Stomach (tissue), 9 donors: ENCODE data around the gene IL4R. TPM values are rescaled to one million over a fixed set of nuclear protein-coding genes. Genes with fewer than 3 reads are reported as not detected.
"Not testable (repeated sequence)": the region's sequence is repeated elsewhere in the genome, so short reads cannot be mapped to it uniquely, and the experiment has no call there.

Experiments
- DNase-seq, 2 donors: peaks; one replicate each; pipeline versions ENCODE4 v3.0.0 to v3.0.0-alpha.2; 2013 to 2019
- H3K27ac ChIP-seq, 5 donors: fragments of 200-600 bp in 4 of 5; sonication (generic) in 4 of 5; one replicate each; pipeline ENCODE4 v1.5.1; 2013 to 2019; ENCODE audit warnings: mild to moderate bottlenecking in 1 of 5, moderate library complexity in 1 of 5
- H3K27me3 ChIP-seq, 3 donors: fragments of 200-600 bp; sonication (generic); one replicate each; pipeline ENCODE4 v1.5.1; 2017 to 2019; ENCODE audit warnings: mixed run types in 1 of 3
- H3K36me3 ChIP-seq, 4 donors: fragments of 200-600 bp; sonication (generic); 1 replicate in 3 of 4; 2 replicates in 1 of 4; pipeline ENCODE4 v1.5.1; 2016 to 2019
- H3K4me1 ChIP-seq, 4 donors: fragments of 200-600 bp; sonication (generic); one replicate each; pipeline ENCODE4 v1.5.1; 2016 to 2019
- H3K4me3 ChIP-seq, 4 donors: fragments of 200-600 bp; sonication (generic) in 3 of 4; one replicate each; pipeline ENCODE4 v1.5.1; 2016 to 2019; ENCODE audit warnings: mild to moderate bottlenecking in 1 of 4
- H3K9me3 ChIP-seq, 4 donors: fragments of 200-600 bp; sonication (generic); one replicate each; pipeline ENCODE4 v1.5.1; 2016 to 2019
- CTCF ChIP-seq, 7 experiments: fragments of 450-650 bp in 4 of 7; fragments of 200-600 bp in 3 of 7; sonication (generic) in 3 of 7; IDR thresholded peaks; one replicate each; pipeline ENCODE4 v1.5.1; 2016 to 2019; ENCODE audit warnings: antibody characterized with exemption in 7 of 7, control low read depth in 2 of 7, mild to moderate bottlenecking in 1 of 7
- EP300 ChIP-seq: sonication (generic); formaldehyde crosslinking; IDR thresholded peaks from one replicate; pipeline ENCODE4 v1.6.1; 2017; ENCODE audit warnings: antibody characterized with exemption
- POLR2A ChIP-seq, 4 donors: fragments of 450-650 bp; IDR thresholded peaks; one replicate each; pipeline ENCODE4 v1.6.1; 2016; ENCODE audit warnings: antibody characterized with exemption in 4 of 4, control low read depth in 2 of 4, mild to moderate bottlenecking in 1 of 4, moderate library complexity in 1 of 4
- POLR2AphosphoS5 ChIP-seq, 3 donors: sonication (generic); formaldehyde crosslinking; IDR thresholded peaks; one replicate each; pipeline ENCODE4 v1.6.1; 2016; ENCODE audit warnings: antibody characterized with exemption in 3 of 3
- WGBS, 5 donors: extraction: QIAGEN DNeasy Blood & Tissue Kit in 3 of 5; methylation state at CpG; one replicate each; pipeline versions ENCODE4 v1.1.5 to v1.1.7; 2013 to 2018; 5-methylcytosine and 5-hydroxymethylcytosine counted together
- intact Hi-C: fragments of 100-400 bp; cut with DNase I; formaldehyde crosslinking; loops from one replicate; pipeline ENCODE4 v1.15.1; 2023; ENCODE audit warnings: low total_unique reads
- polyA plus RNA-seq, 3 donors: library from polyadenylated mRNA; stranded (reverse); fragments of 200-250 nt; gene quantifications; one replicate each; pipeline ENCODE4 v1.2.3, GENCODE V29; 2013
- total RNA-seq, 5 donors: library from RNA; depleted of rRNA; stranded (reverse); fragments of >200 nt; gene quantifications; one replicate each; pipeline versions ENCODE4 v1.1.0 to v1.2.3, GENCODE V29; 2014 to 2016
- donor health status: healthy with polysubstance abuse.
- donor health status: Bipolar disorder and iron deficiency.
- donor health status: healthy.

The IL4R gene
- total and polyA plus RNA-seq, 8 donors, result 17.4 to 120 (median 52.4) TPM

- TF ChIP-seq CTCF (IDR thresholded peaks at IDR 0.05) (no peak), POLR2AphosphoS5 (IDR thresholded peaks at IDR 0.05) (no peak), POLR2A (IDR thresholded peaks at IDR 0.05) (no peak), EP300 (no peak)
- peaks cover 0 to 28% (median 18%) of the 10 kb centered on the region in 4 donors for H3K9me3 ChIP-seq
- no peak overlapping the region for H3K27ac ChIP-seq
- intact Hi-C loops, result no loop called here
- no peaks in the 10 kb centered on the region for H3K36me3 ChIP-seq
- H3K4me1 ChIP-seq, result no peaks in the 10 kb centered on the region
- no peak overlapping the region for H3K4me3 ChIP-seq
- no peak for DNase-seq
- peaks cover 0 to 4% (median 0%) of the 10 kb centered on the region in 3 donors for H3K27me3 ChIP-seq
These were observed 76.4 kb downstream of the IL4R start for GRCh38 chr16:27390151-27390550.

- Histone ChIP-seq H3K9me3 (peaks cover 0 to 40% (median 22%) of the 10 kb centered on the region in 4 donors), H3K27me3 (peaks cover 0 to 4% (median 0%) of the 10 kb centered on the region in 3 donors), H3K4me1 (no peaks in the 10 kb centered on the region), H3K27ac (no peak overlapping the region), H3K4me3 (no peak overlapping the region), H3K36me3 (no peaks in the 10 kb centered on the region)
- no peak for DNase-seq
- intact Hi-C loops, result no loop called here
- no peak for TF ChIP-seq POLR2A (IDR thresholded peaks at IDR 0.05)
- no peak for TF ChIP-seq EP300
- no peak for TF ChIP-seq CTCF (IDR thresholded peaks at IDR 0.05)
- TF ChIP-seq POLR2AphosphoS5 (IDR thresholded peaks at IDR 0.05), result no peak
- WGBS, 5 donors, result 74 to 88% (median 82%) methylated on average over 1 of the region's 1 CpG
These were observed 78.9 kb downstream of the IL4R start for GRCh38 chr16:27392671-27393070.

- no peak for DNase-seq
- H3K36me3 ChIP-seq, result no peaks in the 10 kb centered on the region
- peaks cover 0 to 40% (median 22%) of the 10 kb centered on the region in 4 donors for H3K9me3 ChIP-seq
- peaks cover 0 to 4% (median 0%) of the 10 kb centered on the region in 3 donors for H3K27me3 ChIP-seq
- H3K4me3 ChIP-seq, result no peak overlapping the region
- no peaks in the 10 kb centered on the region for H3K4me1 ChIP-seq
- no peak overlapping the region for H3K27ac ChIP-seq
- intact Hi-C loops, result no loop called here
- TF ChIP-seq POLR2AphosphoS5 (IDR thresholded peaks at IDR 0.05), result no peak
- TF ChIP-seq POLR2A (IDR thresholded peaks at IDR 0.05), result no peak
- TF ChIP-seq EP300, result no peak
- no peak for TF ChIP-seq CTCF (IDR thresholded peaks at IDR 0.05)
These were observed 80.7 kb downstream of the IL4R start for GRCh38 chr16:27394516-27394915.

- peaks cover 4 to 20% (median 17%) of the 10 kb centered on the region in 4 donors for H3K4me1 ChIP-seq
- H3K36me3 ChIP-seq, intact Hi-C loops, DNase-seq, H3K4me3 ChIP-seq, H3K27ac ChIP-seq: not testable (repeated sequence)
- peaks cover 0 to 23% (median 15%) of the 10 kb centered on the region in 3 donors for H3K27me3 ChIP-seq
- 81 to 87% (median 85%) methylated on average over 15 of the region's 15 CpGs for WGBS, 5 donors
- H3K9me3 ChIP-seq, result peaks cover 0 to 25% (median 12%) of the 10 kb centered on the region in 4 donors
These were observed 84.6 kb downstream of the IL4R start for GRCh38 chr16:27398341-27398893.
